Limb (tissue), 2 donors: ENCODE data around the gene DHCR7.

Experiments
- DNase-seq, 2 donors: peaks; one replicate each; pipeline ENCODE4 v3.0.0-alpha.2; 2016; ENCODE audit errors: extremely low spot score in 2 of 2

Gene DHCR7

DNA sequence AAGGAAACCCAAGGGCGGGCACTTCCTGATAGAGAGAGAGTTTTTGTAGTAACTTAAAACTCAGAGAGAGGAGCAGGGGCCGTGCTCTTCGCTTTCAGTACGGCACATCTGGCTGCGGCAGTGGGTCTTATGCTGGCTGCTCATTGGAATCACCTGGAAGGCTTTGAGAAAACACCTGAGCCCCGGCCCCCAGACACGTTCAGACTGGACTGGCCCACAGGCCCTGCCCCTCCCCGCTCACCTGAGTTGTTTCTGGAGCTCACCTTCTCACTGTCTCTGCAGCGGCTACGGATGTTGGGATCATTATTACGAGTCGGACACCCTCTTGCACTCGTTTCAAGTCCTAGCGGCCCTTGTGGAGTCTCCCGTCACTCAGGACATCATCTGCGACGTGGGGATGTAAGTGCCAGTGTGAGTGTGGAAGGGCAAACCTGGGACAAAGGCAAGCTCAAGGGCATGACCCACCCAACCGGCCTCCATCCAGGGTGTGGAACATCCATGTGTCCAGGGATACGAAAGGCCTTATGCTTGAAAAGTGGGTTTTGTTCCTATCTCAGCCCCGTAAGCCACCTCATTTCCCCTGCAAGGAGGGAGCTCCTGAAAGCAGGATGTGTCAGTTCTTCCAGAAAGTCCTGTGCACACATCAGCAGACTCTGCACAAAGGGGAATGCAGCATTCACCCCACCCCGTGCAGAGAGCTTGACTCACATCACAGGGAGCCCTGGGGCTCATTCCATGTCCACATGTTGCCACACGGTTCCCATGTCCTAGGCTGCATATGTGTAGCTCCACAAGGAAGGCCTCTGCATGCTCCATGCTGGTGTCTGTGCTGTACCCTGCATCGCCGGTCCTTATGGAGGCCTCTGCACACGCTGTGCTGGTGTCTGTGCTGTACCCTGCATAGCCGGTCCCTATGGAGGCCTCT lies 10.2 kb upstream of the DHCR7 start:
- DNase-seq, result no peak

DNA sequence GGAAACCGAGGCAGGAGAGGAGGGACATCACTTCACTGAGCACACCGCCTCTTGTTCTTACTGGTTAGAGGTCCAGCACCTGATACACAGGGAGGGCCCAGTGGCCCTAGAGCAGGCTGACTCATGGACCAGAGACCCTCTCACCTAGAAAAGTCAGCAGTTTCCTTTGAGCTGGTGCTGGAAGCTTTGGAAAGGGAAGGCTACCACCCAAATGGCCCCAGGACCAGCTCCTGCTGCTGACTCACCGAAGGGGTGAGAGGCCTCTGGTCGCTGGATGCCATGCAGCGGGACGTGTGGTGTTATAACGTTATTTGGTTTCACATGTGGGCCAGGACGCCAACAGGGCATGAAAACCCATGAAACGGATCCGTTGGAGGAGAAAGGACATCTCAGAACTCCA lies 8.6 kb upstream of the DHCR7 start:
- DNase-seq, result no peak

DNA sequence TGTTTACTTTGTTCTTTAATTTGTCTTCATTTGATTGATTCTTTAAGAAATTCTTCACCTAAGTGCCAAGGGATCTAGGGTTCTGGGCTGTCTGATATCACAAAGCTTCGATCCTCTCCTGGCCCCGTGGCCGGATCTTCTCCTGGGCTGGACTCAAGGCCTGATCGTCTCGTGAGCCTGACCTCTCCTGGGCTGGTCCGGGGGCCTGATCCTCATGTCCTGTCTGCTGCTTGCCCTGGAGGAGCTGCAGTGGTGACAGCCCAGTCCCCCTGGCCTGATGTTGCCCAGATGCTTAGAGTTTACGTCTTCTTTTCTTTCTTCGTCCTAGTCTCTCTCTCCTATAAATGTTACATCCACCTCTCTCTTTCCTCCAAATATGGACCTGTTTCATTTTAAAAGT lies 8.1 kb upstream of the DHCR7 start:
- DNase-seq, result no peak

DNA sequence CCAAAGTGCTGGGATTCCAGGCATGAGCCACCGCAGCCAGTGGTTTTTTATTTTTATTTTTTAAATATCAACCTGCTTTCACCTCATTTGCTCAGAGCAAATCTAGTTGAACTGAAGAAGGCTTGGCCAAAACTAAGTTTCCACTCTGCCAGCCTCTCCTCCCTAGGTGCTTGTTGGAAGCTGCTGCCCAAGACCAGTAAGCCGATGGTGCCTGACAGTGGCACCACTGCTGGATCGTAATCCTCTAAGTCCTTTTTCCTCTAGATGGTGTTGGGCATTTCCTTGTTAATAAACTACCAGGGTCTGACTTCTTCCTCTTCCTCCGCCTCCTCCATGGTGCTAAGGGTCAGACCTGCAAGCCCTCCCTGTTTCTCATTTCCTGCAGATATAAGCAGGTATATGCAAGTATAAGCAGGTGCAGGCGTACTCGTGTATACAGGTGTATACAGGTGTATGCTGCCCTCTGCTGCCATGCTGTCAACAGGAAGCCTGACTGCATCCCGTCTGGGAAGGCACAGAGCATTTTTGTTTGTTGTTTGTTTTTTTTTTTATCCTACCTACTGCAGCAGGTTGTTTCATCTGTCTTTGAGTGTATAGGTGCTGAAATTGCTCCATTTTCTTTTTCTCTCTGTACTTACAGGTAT lies 6.4 kb upstream of the DHCR7 start:
- DNase-seq, result no peak

DNA sequence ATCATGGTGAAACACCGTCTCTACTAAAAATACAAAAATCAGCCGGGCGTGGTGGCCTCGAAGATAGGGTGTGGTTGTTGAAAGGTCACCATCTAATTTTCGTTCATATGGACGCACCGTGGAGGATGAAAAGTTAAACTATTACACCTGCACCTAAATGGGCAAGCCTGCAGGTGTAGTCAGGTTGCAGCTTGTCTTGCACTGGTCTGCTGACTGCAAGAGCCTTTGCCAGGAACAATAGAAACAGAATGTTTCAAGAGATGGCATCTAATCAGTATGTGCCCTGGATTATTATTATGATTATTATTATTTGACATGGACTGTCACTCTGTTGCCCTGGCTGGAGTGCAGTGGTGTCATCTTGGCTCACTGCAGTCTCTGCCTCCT lies 5.7 kb upstream of the DHCR7 start:
- DNase-seq, result no peak

DNA sequence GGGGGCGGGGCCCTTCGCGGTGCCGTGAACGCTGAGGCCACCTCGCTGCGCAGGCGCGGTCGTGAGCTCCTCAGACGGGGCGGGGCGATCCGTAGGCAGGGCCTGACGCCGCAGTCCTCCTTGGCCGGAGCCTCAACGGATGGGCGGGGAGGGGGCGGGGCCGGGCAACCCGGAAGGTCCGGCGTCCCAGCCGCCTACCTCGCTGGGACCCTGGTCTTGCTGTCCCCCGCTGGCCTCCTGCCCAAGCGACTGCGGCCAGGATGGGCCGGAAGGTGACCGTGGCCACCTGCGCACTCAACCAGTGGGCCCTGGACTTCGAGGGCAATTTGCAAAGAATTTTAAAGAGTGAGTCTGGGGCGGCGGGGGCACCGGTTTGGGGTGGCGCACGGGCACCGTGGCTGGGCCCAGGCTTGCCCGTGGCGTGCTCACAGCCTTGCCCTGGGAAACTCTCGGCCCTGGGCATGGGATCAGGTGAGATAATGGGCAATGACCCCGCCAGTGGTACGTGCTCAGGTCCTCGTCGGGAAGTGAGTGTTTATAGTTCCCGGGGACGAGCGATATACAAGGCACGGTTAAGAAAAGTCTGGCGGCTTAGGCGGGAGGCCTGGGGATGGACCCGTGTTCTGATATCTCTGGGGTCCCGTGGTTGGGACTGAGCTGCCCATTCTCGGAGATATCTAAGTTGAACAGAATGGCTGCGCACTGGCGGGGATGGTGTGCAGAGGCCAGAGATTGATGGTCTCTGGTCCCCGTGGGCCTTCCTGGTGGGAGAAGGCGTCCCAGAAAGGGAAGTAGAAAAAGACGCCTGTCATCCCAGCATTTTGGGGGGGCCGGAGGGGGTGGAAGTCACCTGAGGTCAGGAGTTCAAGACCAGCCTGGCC lies 5.1 kb upstream of the DHCR7 start, which contains the start of gene NADSYN1:
Gene NADSYN1, plus strand, starts transcription at position 167 of the 881 bp plus-strand sequence. Its CDS starts 94 bp downstream, at position 261.
- peak; percentile 96 to 97 for DNase-seq

DNA sequence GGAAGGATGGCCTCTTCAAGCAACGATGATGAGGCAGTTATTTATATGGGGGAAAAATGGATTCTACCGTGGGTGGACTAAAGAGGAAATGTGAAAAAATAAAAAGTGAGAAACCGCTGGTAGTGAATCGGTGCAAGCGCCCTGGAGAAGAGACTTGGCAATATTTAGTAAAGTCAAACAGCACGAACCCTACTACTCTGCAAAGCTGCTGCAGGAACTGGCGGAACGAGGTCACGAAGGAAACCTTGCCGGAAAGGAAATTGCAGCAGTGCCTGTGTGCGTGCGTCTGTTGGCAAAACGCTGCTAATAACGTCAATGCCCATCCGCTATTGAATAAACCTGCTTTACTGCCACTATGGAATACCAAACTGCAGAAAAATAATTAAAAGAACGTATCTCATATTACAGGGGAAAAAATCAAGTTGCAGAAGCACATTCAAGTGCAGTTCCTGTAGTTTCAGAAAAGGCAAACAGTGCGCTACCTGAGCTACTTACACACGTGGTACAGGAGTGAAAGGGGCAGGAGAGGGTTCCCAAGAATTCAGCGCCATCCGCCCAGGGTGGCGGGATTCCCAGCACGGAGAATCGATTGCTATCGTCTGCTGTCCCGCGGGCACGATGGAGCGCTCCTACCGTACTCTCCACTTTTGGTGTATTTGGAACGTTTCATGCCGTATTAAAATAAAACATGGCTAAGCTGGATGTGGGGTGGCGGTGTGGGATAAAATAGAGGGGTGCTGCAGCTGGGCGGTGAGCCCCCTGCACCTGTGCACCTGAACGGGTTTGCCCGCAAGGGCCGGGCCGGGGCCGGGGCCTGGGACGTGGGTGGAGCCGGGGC lies 4.2 kb upstream of the DHCR7 start:
- no peak for DNase-seq

DNA sequence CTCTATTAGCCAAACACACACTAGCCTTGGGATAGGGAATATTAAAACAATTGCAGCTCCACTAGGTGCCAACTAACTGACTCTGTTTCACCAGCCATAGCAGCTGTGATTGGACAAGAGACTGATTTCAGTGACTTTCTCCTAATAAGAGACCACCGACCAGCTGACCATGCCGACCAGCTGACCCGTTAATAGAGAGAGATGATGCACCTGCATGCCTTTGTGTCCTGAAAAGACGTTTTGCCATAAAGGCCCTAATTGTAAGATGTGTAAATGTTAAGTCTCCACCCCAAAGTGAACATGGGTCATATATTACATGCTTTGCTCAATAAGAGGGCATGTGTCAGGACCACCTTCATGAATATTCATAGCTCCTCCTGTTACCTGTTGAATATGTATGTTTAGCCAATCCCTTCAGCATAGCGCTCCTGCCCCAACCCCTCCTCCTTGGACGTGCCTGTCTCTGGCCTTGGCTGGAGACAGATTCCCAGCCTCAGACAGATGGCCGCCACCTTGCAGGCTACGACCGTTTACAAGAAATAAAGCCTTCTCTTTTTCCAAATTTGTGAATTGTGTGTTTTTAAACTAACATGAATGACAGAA lies 3.5 kb upstream of the DHCR7 start:
- no peak for DNase-seq

DNA sequence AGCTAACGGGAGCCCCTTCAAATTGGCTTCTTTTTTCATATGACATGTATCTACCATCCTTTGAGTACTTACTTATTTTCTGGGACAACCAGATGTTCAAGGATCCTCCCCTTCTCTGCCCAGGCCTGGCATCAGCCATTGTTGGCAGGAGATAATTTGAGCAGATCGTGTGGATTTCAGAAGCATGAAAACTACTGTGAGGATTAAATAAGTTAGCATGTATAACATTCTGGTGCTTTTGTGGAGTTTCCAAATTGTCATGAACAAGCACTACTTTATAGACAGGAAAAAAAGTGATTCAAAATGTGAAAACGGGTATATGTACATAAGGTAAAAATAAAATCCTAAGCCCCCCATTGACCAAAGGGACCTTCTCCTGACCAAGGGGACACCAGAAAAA lies 2.7 kb upstream of the DHCR7 start:
- no peak for DNase-seq

DNA sequence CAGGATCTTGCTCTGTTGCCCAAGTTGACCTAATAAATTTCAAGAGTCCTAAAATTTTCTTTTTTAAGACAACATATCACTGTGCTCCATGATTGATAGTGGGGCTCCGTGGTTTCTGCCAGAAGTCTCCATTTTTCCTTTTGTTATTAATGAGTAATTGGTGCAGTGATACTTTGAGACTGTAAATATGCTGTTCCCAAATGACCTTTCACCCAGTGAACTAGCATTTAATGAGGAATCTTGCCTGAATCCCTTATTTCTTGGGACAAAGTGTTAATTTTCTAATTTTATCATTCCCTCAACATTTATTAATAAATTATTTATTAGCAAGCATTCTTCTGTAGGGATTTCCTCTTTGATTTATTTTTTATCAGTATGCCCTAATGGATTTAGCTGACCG lies 2.3 kb upstream of the DHCR7 start:
- DNase-seq, result no peak

DNA sequence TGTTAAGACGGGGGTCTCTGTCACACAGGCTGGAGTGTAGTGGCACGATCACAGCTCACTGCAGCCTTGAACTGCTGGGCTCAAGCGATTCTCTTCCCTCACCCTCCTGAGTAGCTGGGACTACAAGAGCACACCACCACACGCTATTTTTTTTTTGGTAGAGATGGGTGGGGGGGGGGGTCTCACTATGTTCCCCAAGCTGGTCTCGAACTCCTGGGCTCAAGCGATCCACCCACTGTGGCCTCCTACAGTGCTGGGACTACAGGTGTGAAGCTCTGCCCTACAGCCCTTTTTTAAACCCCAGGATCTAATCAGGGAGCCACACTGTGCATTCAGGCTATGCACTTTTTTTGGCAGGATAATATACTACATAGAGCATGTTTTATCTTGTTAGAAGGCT lies 1.4 kb upstream of the DHCR7 start:
- no peak for DNase-seq

DNA sequence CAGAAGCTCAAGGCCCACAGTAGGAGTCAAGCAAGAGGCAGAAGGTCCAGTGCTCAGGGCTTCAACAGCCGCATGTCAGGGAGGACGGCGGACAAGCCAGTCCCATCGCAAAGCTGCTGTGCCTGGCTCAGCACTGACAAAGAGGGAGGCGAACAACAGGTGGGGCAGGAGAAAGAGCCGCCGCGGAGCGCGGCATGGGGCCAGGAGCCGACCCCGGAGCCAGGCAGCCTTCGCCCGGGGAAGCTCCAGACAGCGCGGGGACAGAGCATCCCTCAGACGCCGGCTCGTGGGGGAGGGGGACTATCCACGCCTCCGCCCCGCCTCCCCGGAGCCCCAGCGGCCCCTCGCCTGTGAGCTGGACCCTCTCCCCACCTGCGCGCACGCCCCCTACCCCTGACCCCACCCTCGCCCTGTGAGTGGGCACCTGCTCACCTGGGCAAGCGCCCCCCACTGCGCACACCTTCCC lies 369 bp downstream of the DHCR7 start:
- peak in 1 of 2 donors; percentile 2 for DNase-seq

DNA sequence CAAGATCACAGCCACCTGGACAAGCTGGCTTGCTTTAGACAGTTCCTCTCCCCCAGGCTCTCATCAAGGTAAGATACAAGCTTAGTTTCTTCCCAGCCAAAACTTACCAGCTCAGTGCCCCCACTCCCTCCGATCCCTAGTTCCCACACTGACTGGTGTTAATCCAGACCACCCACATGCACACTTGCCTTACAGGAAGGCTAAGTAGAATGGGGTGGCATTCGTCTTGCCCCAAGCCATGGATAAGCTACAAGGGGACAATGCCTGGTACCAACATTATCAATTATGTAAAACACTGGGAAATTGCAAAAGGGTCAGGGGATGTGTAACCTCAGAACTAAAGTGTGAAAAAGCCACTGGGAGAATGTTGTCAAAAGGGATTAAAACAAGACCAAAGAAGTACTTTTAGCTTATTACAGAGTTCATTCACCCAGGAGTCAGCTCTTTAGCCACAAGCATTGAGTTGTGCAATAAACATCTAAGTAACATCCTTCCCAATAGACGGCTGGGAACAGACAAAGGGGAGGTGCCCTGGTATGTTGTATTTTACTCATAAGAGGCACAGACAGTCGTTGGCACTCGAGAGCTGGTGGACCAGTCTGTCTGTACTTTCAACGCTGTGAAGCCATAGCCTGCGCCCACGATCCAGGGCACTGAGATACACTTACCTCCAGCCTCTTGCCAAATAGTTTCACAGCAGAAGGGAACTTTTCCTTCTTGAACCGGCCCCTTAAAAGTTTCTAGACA lies 1.1 kb downstream of the DHCR7 start:
- no peak for DNase-seq

DNA sequence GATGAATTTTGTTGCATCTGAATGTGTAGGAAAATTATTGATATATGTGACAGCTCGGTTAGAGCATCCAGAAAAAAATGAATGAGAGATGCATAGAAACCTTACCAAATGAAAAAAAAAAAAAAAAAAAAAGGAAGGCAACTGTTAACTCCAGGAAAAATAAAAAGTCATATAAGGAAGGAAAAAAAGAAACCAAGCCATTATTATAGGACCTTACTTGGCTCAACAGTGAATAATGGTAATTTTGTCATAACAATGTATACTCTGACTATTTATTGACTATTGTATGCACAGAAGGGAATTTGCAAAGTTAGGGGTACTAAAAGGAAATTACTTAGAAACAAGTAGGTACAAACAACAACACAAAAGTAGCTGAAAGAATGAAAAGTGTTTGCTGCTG lies 2.0 kb downstream of the DHCR7 start:
- no peak for DNase-seq

DNA sequence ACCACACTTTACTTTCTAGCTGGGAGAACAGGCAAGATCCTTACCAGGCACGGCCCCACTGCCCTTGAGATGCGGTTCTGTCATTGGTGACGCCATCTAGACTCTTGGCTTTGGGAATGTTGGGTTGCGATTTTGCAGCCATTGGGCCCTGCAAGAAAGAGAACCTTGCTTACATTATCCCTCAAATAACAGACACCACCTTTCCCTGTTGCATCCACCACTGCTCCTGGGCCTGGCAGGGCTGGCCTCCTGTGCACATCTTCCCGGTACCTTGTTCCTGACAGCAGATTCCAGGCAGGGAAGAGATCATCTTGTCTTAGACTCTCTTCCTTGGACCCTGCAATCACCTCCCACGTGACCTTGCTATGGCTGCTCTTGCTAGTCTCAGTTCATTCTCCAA lies 3.4 kb downstream of the DHCR7 start:
- DNase-seq, result no peak

DNA sequence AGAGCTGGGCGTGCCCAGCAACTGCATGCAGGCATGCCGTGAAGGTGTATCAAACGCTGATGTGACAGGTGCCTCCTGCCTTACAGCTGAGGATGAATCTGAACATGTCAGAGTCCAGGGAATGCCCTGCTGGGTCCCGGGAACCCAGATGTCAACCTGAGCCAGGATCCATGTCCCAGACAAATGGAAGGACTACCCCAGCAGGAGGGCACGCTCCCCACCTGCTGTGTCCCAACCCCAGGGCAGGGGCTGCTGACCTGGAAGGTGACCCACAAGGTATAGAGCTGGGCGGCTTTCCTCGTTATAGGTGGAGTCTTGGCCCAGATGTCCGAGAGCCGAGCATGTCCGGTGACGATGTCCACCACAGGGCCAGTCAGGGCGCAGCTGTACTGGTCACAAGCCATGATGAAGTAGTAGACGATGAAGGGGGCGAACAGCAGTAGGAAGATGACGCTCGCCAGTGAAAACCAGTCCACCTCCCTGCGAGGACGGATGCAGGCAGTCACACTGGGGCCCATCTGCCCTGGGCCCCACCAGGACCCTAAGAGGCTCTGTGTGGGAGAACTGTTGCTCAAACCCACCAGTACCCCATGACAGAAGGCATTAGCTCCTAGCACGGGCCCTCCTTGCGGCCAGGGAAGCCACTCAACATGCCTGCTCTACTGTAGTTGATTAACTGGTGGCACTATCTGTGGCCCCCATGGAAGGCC lies 4.3 kb downstream of the DHCR7 start:
- DNase-seq, result no peak

DNA sequence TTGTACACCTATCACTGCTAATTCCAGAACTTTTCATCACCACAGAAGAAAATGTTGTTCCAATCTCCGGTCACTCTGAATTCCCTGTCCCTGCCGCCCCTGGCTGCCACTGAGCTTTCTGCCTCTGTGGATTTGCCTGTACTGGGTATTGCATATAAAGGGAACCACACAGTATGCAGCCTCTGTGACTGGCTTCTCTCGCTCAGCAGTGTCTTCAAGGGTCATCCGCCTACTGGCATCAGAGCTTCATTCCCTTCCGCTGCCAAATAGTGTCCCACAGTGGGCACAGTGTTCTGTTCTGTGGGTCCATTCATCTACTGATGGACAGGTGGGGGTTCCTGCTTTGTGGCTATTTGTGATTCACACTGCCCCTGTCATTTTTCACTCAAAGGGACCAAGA lies 5.3 kb downstream of the DHCR7 start:
- DNase-seq, result no peak

DNA sequence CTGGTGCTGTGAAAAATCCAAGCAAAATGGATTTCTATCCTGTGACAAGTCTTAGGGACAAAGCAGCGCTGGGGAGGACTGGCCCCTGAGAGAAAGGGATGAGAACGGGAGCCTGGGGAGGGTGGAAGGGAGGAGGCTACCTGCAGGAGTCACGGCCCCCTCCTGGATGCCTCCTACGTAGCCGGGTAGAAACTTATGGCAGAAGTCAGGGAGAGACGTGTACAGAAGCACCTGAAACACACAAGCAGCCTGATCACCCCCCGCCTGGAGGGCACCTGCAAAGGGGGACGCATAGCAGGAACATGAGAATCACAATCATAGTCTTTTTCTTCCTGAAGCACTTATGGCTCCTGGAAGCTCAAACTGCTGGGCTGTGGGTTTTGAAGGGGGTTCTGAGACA lies 6.1 kb downstream of the DHCR7 start:
- no peak for DNase-seq

DNA sequence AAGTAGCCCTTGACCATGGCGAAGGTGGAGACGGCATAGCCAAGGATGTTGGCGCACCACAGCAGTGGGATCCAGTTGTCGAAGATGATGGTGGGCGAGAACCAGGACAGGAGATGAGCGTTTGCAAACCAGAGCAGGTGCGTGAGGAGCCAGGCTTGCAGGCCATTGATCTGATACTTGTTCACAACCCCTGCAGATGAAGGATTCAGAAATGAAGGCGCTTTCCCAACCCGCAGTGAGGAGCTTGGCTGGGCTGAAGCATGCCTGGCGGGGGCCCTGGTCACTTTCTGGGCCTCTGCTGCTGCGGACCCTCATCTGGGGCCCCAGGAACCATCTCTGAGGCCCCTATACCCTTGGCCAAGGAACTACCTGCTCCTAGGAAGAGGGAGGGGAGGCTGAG lies 6.9 kb downstream of the DHCR7 start:
- no peak for DNase-seq
